GM12892 (cell line): ENCODE results near the gene BCL2L11.

Experiments used
- POLR2A ChIP-seq: IDR thresholded peaks from 2 replicates; pipeline ENCODE4 v1.6.1; 2011; ENCODE audit warnings: low read depth, low read length, control low read depth
- POLR2AphosphoS5 ChIP-seq: IDR thresholded peaks from 2 replicates; pipeline ENCODE4 v1.6.1; 2011; ENCODE audit warnings: low read depth, low read length, control low read depth
- TAF1 ChIP-seq: IDR thresholded peaks from 2 replicates; pipeline ENCODE4 v1.6.1; 2011; ENCODE audit warnings: low read depth, mild to moderate bottlenecking, control low read depth, low read length, borderline replicate concordance

GRCh38 chr2:111095434-111095833 lies 25.3 kb upstream of the BCL2L11 start:
- TF ChIP-seq POLR2AphosphoS5: no peak
- TF ChIP-seq POLR2A: no peak
- TF ChIP-seq TAF1: no peak
